Hepatocyte (in vitro differentiated cells): Measurements from ENCODE around the gene BAG5.

Experiments
- EZH2phosphoT487 ChIP-seq: fragments of 200-600 bp; sonication (generic); IDR thresholded peaks from one replicate; pipeline ENCODE4 v1.6.1; 2018; ENCODE audit warnings: antibody characterized with exemption, mild to moderate bottlenecking, low read depth, moderate library complexity; ENCODE audit not compliant: unreplicated experiment, severe bottlenecking
- TF ChIP-seq, protein P1 (sequence below): fragments of 200-600 bp; sonication (generic); IDR thresholded peaks from 2 replicates; pipeline ENCODE4 v1.5.1; 2016; ENCODE audit warnings: antibody characterized with exemption, mild to moderate bottlenecking; ENCODE audit not compliant: poor library complexity

GRCh38 chr14:103552846-103553210, 9.6 kb downstream of the BAG5 start:
- TF ChIP-seq, protein P1, sequence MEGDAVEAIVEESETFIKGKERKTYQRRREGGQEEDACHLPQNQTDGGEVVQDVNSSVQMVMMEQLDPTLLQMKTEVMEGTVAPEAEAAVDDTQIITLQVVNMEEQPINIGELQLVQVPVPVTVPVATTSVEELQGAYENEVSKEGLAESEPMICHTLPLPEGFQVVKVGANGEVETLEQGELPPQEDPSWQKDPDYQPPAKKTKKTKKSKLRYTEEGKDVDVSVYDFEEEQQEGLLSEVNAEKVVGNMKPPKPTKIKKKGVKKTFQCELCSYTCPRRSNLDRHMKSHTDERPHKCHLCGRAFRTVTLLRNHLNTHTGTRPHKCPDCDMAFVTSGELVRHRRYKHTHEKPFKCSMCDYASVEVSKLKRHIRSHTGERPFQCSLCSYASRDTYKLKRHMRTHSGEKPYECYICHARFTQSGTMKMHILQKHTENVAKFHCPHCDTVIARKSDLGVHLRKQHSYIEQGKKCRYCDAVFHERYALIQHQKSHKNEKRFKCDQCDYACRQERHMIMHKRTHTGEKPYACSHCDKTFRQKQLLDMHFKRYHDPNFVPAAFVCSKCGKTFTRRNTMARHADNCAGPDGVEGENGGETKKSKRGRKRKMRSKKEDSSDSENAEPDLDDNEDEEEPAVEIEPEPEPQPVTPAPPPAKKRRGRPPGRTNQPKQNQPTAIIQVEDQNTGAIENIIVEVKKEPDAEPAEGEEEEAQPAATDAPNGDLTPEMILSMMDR: no peak
- no peak for TF ChIP-seq EZH2phosphoT487
